ENCODE measurements around the gene NDUFA12.

DNA sequence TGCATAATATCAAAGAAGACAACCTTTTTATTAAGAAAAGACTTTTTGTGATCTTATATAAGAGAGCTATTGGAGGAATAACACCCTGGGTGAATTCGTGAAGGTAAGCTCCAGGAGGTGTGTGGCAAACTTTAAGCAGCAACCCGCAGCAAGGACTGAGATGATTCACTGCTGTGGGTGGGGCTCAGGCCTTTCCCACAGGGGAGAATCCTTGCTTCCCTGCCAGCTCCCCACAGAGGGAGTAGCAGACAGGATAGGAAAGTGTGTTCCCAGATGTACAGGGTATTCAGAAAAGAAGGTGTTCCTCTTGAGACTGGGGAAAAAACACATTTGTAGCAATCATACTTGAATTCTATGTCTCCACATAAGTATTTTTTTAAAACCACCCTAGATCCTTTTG lies 9.2 kb downstream of the NDUFA12 start:
- TF ChIP-seq, protein P1, sequence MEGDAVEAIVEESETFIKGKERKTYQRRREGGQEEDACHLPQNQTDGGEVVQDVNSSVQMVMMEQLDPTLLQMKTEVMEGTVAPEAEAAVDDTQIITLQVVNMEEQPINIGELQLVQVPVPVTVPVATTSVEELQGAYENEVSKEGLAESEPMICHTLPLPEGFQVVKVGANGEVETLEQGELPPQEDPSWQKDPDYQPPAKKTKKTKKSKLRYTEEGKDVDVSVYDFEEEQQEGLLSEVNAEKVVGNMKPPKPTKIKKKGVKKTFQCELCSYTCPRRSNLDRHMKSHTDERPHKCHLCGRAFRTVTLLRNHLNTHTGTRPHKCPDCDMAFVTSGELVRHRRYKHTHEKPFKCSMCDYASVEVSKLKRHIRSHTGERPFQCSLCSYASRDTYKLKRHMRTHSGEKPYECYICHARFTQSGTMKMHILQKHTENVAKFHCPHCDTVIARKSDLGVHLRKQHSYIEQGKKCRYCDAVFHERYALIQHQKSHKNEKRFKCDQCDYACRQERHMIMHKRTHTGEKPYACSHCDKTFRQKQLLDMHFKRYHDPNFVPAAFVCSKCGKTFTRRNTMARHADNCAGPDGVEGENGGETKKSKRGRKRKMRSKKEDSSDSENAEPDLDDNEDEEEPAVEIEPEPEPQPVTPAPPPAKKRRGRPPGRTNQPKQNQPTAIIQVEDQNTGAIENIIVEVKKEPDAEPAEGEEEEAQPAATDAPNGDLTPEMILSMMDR (IDR thresholded peaks at IDR 0.05) = no peak
- no peak for TF ChIP-seq POLR2A (IDR thresholded peaks at IDR 0.05)

Data from Peyer's patch (tissue), 4 donors.